Prostate gland (tissue), 2 donors: ENCODE measurements around the gene CLEC1B. TPM values are rescaled to one million over a fixed set of nuclear protein-coding genes. Genes with fewer than 3 reads are reported as not detected.

Experiments
- DNase-seq: peaks from one replicate; pipeline ENCODE4 v3.0.0-alpha.2; 2019; ENCODE audit warnings: low spot score
- H3K27ac ChIP-seq, 2 donors: fragments of 200-600 bp; sonication (generic); 2 replicates each; pipeline ENCODE4 v1.5.1; 2017 to 2019
- H3K27me3 ChIP-seq: fragments of 200-600 bp; sonication (generic); replicated peaks from 2 replicates; pipeline ENCODE4 v1.5.1; 2019; ENCODE audit not compliant: insufficient read depth
- H3K36me3 ChIP-seq, 2 donors: fragments of 200-600 bp; sonication (generic); 1 replicate in 1 of 2; 2 replicates in 1 of 2; pipeline versions ENCODE4 v1.5.1 to v1.8.1; 2017 to 2019
- H3K4me1 ChIP-seq: fragments of 200-600 bp; sonication (generic); replicated peaks from 2 replicates; pipeline ENCODE4 v1.5.1; 2019
- H3K4me3 ChIP-seq, 2 donors: fragments of 200-600 bp; sonication (generic); 2 replicates each; pipeline ENCODE4 v1.5.1; 2017 to 2019
- H3K9me3 ChIP-seq: fragments of 200-600 bp; sonication (generic); 2 replicates; pipeline ENCODE4 v1.5.1; 2017
- POLR2A ChIP-seq: fragments of 450-650 bp; IDR thresholded peaks from one replicate; pipeline ENCODE4 v1.6.1; 2016; ENCODE audit warnings: antibody characterized with exemption, mild to moderate bottlenecking
- POLR2AphosphoS5 ChIP-seq: sonication (generic); formaldehyde crosslinking; IDR thresholded peaks from one replicate; pipeline ENCODE4 v1.6.1; 2017; ENCODE audit warnings: antibody characterized with exemption
- WGBS: methylation state at CpG from one replicate; pipeline ENCODE4 v1.1.5; 2018; 5-methylcytosine and 5-hydroxymethylcytosine counted together
- intact Hi-C: fragments of 100-400 bp; cut with DNase I; formaldehyde crosslinking; loops from one replicate; pipeline ENCODE4 v1.14.2; 2022
- total RNA-seq, 2 donors: library from RNA; depleted of rRNA; stranded (reverse); fragments of >200 nt; gene quantifications; one replicate each; pipeline ENCODE4 v1.1.0, GENCODE V29; 2016
- TF ChIP-seq, protein P1 (sequence below), 4 experiments: fragments of 200-600 bp in 2 of 4; fragments of 450-650 bp in 2 of 4; sonication (generic) in 2 of 4; IDR thresholded peaks; 1 replicate in 3 of 4; 2 replicates in 1 of 4; pipeline ENCODE4 v1.5.1; 2016 to 2019; ENCODE audit warnings: antibody characterized with exemption in 4 of 4, mild to moderate bottlenecking in 2 of 4, moderate library complexity in 2 of 4

Gene CLEC1B
- total RNA-seq, 2 donors from 2014 or later: 1.5 TPM; not detected in 1

DNA sequence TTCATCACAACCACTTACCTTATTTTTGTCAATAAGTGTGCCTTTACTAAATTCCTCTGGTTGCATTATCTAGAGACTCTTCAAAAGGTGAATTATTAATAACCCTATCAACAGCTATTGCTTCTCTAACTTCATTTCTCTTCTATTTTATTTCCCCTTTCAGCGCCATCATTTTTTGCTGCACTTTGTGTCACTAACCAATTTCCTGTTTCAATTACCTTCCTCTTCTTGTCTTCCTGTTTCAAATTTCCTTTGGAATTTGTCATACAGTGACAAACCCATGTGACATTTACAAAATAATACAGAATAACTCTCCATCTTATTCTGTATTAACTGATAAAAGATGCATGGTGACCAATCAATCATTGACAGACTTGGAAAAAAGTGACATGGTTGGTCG lies 54.5 kb downstream of the CLEC1B start:
- Histone ChIP-seq H3K4me1 (no peaks in the 10 kb centered on the region), H3K4me3 (no peak overlapping the region), H3K9me3 (no peaks in the 10 kb centered on the region), H3K27ac (no peak overlapping the region), H3K27me3 (no peaks in the 10 kb centered on the region), H3K36me3 (no peaks in the 10 kb centered on the region)
- 84% methylated on average over 2 of the region's 2 CpGs for WGBS
- TF ChIP-seq, protein P1, sequence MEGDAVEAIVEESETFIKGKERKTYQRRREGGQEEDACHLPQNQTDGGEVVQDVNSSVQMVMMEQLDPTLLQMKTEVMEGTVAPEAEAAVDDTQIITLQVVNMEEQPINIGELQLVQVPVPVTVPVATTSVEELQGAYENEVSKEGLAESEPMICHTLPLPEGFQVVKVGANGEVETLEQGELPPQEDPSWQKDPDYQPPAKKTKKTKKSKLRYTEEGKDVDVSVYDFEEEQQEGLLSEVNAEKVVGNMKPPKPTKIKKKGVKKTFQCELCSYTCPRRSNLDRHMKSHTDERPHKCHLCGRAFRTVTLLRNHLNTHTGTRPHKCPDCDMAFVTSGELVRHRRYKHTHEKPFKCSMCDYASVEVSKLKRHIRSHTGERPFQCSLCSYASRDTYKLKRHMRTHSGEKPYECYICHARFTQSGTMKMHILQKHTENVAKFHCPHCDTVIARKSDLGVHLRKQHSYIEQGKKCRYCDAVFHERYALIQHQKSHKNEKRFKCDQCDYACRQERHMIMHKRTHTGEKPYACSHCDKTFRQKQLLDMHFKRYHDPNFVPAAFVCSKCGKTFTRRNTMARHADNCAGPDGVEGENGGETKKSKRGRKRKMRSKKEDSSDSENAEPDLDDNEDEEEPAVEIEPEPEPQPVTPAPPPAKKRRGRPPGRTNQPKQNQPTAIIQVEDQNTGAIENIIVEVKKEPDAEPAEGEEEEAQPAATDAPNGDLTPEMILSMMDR (IDR thresholded peaks at IDR 0.05): no peak
- TF ChIP-seq POLR2A (no peak), POLR2AphosphoS5 (no peak)
- intact Hi-C loops: no loop called here
- DNase-seq: no peak

GRCh38 chr12:9943240-9943639 lies 55.7 kb downstream of the CLEC1B start:
- Histone ChIP-seq H3K36me3 (no peaks in the 10 kb centered on the region), H3K4me1 (no peaks in the 10 kb centered on the region), H3K4me3 (no peak overlapping the region), H3K27ac (no peak overlapping the region), H3K9me3 (no peaks in the 10 kb centered on the region), H3K27me3 (no peaks in the 10 kb centered on the region)
- no peak for DNase-seq
- 42% methylated on average over 19 of the region's 19 CpGs for WGBS
- TF ChIP-seq POLR2A: no peak
- TF ChIP-seq POLR2AphosphoS5: no peak
- TF ChIP-seq, protein P1 (IDR thresholded peaks at IDR 0.05): no peak
- intact Hi-C loops: no loop called here

Other genes starting within 250 kb of the CLEC1B start
- gene CD69, start 238.2 kb downstream of the CLEC1B start, total RNA-seq: 1 to 10 TPM; 1.9 to 2.2 TPM
- gene KLRF1, start 171.6 kb downstream of the CLEC1B start, total RNA-seq: not detected
- 1 to 10 TPM; 4.1 to 6.0 TPM for gene CLEC2B, start 129.8 kb downstream of the CLEC1B start, total RNA-seq
- not detected for gene KLRF2, start 117.6 kb downstream of the CLEC1B start, total RNA-seq
- gene CLEC2A, start 66.8 kb downstream of the CLEC1B start, total RNA-seq: not detected
- under 1 TPM in 1 of 2 donors, not detected in 1; 0.18 TPM for gene CLEC12A, start 27.7 kb downstream of the CLEC1B start, total RNA-seq
- gene CLEC12B, start 11.5 kb upstream of the CLEC1B start, total RNA-seq: 10 to 100 TPM in 1 of 2 donors, under 1 TPM in 1; 0.05 to 47.9 TPM
- gene CLEC9A, start 31.6 kb upstream of the CLEC1B start, total RNA-seq: under 1 TPM in 1 of 2 donors, not detected in 1; 0.32 TPM
- gene CLEC1A, start 99.9 kb upstream of the CLEC1B start, total RNA-seq: 1 to 10 TPM; 1.5 to 3.5 TPM
- gene CLEC7A, start 131.1 kb upstream of the CLEC1B start, total RNA-seq: 1 to 10 TPM; 3.4 to 4.6 TPM
- gene OLR1, start 173.0 kb upstream of the CLEC1B start, total RNA-seq: 1 to 10 TPM; 1.2 to 2.1 TPM
- gene TMEM52B, start 179.9 kb upstream of the CLEC1B start, total RNA-seq: under 1 TPM in 1 of 2 donors, not detected in 1; 0.17 TPM
- 10 to 100 TPM; 78.2 to 95.9 TPM for gene GABARAPL1, start 213.8 kb upstream of the CLEC1B start, total RNA-seq